Measurements from ENCODE around the gene MRGPRG. TPM values are rescaled to one million over a fixed set of nuclear protein-coding genes. Genes with fewer than 3 reads are reported as not detected.

The MRGPRG gene
- total RNA-seq, 1 experiment from 2014 or later, result not detected

DNA sequence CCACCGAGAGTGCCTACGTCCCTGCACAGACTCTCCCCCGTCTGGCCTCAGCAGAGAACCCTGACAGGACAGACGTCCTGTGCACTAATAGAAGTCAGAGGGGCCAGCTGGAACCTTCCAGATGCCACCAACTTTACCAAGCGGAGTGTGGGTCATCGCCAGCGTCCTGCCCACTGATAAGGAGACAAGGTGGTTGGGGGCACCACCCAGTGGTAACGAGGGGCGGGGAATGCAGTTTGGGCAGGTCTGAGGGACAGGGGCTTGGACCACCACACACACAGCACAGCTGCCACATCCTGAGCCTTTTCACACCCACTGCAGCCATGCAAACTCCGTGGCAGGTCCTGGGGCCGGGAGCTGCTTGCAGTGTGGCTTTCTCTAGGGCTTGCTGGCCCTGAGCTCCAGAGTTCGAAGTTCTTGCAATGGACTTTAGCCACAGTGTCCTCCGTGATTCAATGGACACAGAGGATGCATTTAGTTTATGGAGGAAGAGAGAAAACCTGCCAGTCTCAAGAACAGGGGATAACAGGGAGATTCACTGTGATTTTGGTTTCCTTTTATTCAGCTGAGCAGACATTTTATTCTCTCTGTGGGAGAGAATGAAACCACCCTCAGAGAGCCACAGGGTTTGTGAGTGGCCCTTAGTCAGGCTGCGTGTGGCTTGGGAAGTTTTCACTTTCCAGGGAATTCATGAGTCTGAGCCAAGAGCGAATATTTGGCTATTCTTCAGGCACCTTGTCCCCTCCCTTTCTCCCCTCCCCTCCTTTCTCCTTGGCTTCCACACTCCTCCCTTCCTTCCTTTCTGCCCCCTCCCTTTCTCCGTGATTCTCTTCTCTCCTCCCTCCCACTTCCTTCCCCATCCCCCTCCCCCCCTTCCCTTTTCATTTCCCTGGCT, 13.1 kb downstream of the MRGPRG start:
- peak; percentile 12 for DNase-seq (ENCODE audit: low spot score)

More for the DNA sequence above, 13.1 kb downstream of the MRGPRG start:
- H3K9me3 Mint-ChIP-seq, result no peaks in the 10 kb centered on the region
- ChIA-PET CTCF (interaction anchor here (1.0 to 1.7 kb wide), 3 partner anchors 10 to 136 kb away, joined by 3 to 4 read pairs (median 4); no protein-coding TSS in a partner anchor), POLR2A (interaction anchor here (0.6 kb wide), 1 partner anchor 1768 kb away, joined by 6 read pairs; no protein-coding TSS in a partner anchor)
- no peak overlapping the region for H3K4me3 Mint-ChIP-seq
- no peak overlapping the region for H3K27ac Mint-ChIP-seq
- peaks cover 10% of the 10 kb centered on the region for H3K4me1 Mint-ChIP-seq
- peaks cover 45% of the 10 kb centered on the region for H3K27me3 Mint-ChIP-seq (ENCODE audit: low read depth)
- TF ChIP-seq IRF2 (CRISPR knock-in tag; IDR thresholded peaks at IDR 0.05; ENCODE audit: borderline replicate concordance, low read depth) (no peak), NR3C1 (CRISPR knock-in tag; conservative IDR thresholded peaks at IDR 0.05; ENCODE audit: low read depth) (no peak), GABPB1 (CRISPR knock-in tag; IDR thresholded peaks at IDR 0.05) (no peak), ZBTB21 (CRISPR knock-in tag; IDR thresholded peaks at IDR 0.05; ENCODE audit: borderline replicate concordance) (no peak), ATF1 (CRISPR knock-in tag; IDR thresholded peaks at IDR 0.05) (no peak), CREB1 (CRISPR knock-in tag; IDR thresholded peaks at IDR 0.05) (no peak), NFE2L1 (CRISPR knock-in tag; IDR thresholded peaks at IDR 0.05) (no peak), SMAD4 (CRISPR knock-in tag; IDR thresholded peaks at IDR 0.05) (no peak)
- TF ChIP-seq, protein P1, sequence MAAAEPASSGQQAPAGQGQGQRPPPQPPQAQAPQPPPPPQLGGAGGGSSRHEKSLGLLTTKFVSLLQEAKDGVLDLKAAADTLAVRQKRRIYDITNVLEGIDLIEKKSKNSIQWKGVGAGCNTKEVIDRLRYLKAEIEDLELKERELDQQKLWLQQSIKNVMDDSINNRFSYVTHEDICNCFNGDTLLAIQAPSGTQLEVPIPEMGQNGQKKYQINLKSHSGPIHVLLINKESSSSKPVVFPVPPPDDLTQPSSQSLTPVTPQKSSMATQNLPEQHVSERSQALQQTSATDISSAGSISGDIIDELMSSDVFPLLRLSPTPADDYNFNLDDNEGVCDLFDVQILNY (CRISPR knock-in tag; IDR thresholded peaks at IDR 0.05), result no peak
- TF ChIP-seq, protein P2, sequence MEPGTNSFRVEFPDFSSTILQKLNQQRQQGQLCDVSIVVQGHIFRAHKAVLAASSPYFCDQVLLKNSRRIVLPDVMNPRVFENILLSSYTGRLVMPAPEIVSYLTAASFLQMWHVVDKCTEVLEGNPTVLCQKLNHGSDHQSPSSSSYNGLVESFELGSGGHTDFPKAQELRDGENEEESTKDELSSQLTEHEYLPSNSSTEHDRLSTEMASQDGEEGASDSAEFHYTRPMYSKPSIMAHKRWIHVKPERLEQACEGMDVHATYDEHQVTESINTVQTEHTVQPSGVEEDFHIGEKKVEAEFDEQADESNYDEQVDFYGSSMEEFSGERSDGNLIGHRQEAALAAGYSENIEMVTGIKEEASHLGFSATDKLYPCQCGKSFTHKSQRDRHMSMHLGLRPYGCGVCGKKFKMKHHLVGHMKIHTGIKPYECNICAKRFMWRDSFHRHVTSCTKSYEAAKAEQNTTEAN (CRISPR knock-in tag; IDR thresholded peaks at IDR 0.05), result no peak
- TF ChIP-seq, protein P3, sequence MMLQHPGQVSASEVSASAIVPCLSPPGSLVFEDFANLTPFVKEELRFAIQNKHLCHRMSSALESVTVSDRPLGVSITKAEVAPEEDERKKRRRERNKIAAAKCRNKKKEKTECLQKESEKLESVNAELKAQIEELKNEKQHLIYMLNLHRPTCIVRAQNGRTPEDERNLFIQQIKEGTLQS (CRISPR knock-in tag; conservative IDR thresholded peaks at IDR 0.05), result no peak
- TF ChIP-seq, protein P4, sequence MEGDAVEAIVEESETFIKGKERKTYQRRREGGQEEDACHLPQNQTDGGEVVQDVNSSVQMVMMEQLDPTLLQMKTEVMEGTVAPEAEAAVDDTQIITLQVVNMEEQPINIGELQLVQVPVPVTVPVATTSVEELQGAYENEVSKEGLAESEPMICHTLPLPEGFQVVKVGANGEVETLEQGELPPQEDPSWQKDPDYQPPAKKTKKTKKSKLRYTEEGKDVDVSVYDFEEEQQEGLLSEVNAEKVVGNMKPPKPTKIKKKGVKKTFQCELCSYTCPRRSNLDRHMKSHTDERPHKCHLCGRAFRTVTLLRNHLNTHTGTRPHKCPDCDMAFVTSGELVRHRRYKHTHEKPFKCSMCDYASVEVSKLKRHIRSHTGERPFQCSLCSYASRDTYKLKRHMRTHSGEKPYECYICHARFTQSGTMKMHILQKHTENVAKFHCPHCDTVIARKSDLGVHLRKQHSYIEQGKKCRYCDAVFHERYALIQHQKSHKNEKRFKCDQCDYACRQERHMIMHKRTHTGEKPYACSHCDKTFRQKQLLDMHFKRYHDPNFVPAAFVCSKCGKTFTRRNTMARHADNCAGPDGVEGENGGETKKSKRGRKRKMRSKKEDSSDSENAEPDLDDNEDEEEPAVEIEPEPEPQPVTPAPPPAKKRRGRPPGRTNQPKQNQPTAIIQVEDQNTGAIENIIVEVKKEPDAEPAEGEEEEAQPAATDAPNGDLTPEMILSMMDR (IDR thresholded peaks at IDR 0.05), result no peak
- TF ChIP-seq, protein P5, sequence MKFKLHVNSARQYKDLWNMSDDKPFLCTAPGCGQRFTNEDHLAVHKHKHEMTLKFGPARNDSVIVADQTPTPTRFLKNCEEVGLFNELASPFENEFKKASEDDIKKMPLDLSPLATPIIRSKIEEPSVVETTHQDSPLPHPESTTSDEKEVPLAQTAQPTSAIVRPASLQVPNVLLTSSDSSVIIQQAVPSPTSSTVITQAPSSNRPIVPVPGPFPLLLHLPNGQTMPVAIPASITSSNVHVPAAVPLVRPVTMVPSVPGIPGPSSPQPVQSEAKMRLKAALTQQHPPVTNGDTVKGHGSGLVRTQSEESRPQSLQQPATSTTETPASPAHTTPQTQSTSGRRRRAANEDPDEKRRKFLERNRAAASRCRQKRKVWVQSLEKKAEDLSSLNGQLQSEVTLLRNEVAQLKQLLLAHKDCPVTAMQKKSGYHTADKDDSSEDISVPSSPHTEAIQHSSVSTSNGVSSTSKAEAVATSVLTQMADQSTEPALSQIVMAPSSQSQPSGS (CRISPR knock-in tag; IDR thresholded peaks at IDR 0.05; ENCODE audit: borderline replicate concordance, low read depth), result no peak
- TF ChIP-seq, protein P6, sequence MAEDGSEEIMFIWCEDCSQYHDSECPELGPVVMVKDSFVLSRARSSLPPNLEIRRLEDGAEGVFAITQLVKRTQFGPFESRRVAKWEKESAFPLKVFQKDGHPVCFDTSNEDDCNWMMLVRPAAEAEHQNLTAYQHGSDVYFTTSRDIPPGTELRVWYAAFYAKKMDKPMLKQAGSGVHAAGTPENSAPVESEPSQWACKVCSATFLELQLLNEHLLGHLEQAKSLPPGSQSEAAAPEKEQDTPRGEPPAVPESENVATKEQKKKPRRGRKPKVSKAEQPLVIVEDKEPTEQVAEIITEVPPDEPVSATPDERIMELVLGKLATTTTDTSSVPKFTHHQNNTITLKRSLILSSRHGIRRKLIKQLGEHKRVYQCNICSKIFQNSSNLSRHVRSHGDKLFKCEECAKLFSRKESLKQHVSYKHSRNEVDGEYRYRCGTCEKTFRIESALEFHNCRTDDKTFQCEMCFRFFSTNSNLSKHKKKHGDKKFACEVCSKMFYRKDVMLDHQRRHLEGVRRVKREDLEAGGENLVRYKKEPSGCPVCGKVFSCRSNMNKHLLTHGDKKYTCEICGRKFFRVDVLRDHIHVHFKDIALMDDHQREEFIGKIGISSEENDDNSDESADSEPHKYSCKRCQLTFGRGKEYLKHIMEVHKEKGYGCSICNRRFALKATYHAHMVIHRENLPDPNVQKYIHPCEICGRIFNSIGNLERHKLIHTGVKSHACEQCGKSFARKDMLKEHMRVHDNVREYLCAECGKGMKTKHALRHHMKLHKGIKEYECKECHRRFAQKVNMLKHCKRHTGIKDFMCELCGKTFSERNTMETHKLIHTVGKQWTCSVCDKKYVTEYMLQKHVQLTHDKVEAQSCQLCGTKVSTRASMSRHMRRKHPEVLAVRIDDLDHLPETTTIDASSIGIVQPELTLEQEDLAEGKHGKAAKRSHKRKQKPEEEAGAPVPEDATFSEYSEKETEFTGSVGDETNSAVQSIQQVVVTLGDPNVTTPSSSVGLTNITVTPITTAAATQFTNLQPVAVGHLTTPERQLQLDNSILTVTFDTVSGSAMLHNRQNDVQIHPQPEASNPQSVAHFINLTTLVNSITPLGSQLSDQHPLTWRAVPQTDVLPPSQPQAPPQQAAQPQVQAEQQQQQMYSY (CRISPR knock-in tag; IDR thresholded peaks at IDR 0.05), result no peak
- TF ChIP-seq, protein P7, sequence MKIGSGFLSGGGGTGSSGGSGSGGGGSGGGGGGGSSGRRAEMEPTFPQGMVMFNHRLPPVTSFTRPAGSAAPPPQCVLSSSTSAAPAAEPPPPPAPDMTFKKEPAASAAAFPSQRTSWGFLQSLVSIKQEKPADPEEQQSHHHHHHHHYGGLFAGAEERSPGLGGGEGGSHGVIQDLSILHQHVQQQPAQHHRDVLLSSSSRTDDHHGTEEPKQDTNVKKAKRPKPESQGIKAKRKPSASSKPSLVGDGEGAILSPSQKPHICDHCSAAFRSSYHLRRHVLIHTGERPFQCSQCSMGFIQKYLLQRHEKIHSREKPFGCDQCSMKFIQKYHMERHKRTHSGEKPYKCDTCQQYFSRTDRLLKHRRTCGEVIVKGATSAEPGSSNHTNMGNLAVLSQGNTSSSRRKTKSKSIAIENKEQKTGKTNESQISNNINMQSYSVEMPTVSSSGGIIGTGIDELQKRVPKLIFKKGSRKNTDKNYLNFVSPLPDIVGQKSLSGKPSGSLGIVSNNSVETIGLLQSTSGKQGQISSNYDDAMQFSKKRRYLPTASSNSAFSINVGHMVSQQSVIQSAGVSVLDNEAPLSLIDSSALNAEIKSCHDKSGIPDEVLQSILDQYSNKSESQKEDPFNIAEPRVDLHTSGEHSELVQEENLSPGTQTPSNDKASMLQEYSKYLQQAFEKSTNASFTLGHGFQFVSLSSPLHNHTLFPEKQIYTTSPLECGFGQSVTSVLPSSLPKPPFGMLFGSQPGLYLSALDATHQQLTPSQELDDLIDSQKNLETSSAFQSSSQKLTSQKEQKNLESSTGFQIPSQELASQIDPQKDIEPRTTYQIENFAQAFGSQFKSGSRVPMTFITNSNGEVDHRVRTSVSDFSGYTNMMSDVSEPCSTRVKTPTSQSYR (CRISPR knock-in tag; IDR thresholded peaks at IDR 0.05), result no peak
- TF ChIP-seq, protein P8, sequence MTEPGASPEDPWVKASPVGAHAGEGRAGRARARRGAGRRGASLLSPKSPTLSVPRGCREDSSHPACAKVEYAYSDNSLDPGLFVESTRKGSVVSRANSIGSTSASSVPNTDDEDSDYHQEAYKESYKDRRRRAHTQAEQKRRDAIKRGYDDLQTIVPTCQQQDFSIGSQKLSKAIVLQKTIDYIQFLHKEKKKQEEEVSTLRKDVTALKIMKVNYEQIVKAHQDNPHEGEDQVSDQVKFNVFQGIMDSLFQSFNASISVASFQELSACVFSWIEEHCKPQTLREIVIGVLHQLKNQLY (CRISPR knock-in tag; IDR thresholded peaks at IDR 0.05), result no peak
- ATAC-seq, result no peak
- H3K36me3 Mint-ChIP-seq, result no peaks in the 10 kb centered on the region
